HG03103 (cell line): ENCODE results near the gene TFR2.

Source experiments
- ATAC-seq: cut with Tn5 transposase; IDR thresholded peaks from one replicate; pipeline ENCODE4 v1.9.1; 2021; ENCODE audit warnings: low read depth; ENCODE audit not compliant: unreplicated experiment

The TFR2 gene

GRCh38 chr7:100574362-100575205 is 66.8 kb downstream of the TFR2 start:
- no peak for ATAC-seq

GRCh38 chr7:100573691-100574361 is 67.5 kb downstream of the TFR2 start, which contains the start of gene SAP25:
SAP25 (minus strand) TSS chr7:100573900; CDS start chr7:100573742, 158 bp downstream.
- no peak for ATAC-seq

GRCh38 chr7:100572949-100573675 is 68.2 kb downstream of the TFR2 start:
- ATAC-seq, result no peak

GRCh38 chr7:100572281-100572948 is 68.9 kb downstream of the TFR2 start:
- no peak for ATAC-seq

- no peak for ATAC-seq
These were observed 69.6 kb downstream of the TFR2 start for GRCh38 chr7:100571829-100572116.

- no peak for ATAC-seq
These were observed 70.2 kb downstream of the TFR2 start for GRCh38 chr7:100570954-100571828.
